Activated naive CD8-positive, alpha-beta T cell (primary cell): ENCODE measurements around the gene TRAPPC8.
"Not testable (repeated sequence)": the region's sequence is repeated elsewhere in the genome, so short reads cannot be mapped to it uniquely, and the experiment has no call there.

Experiments used
- H3K27ac Mint-ChIP-seq: one replicate; pipeline ENCODE4 v1.8.0; 2021; ENCODE audit warnings: mixed read lengths
- H3K27me3 Mint-ChIP-seq: one replicate; pipeline ENCODE4 v1.8.0; 2021; ENCODE audit warnings: mixed read lengths
- H3K36me3 Mint-ChIP-seq: one replicate; pipeline ENCODE4 v1.8.0; 2021; ENCODE audit warnings: mixed read lengths
- H3K4me1 Mint-ChIP-seq: one replicate; pipeline ENCODE4 v1.8.0; 2021; ENCODE audit warnings: low read depth, mixed read lengths
- H3K4me3 Mint-ChIP-seq: one replicate; pipeline ENCODE4 v1.8.0; 2021; ENCODE audit warnings: mild to moderate bottlenecking, mixed read lengths
- H3K9me3 Mint-ChIP-seq: one replicate; pipeline ENCODE4 v1.8.0; 2021; ENCODE audit warnings: low read depth, mixed read lengths

Gene TRAPPC8

GRCh38 chr18:31850844-31851243 lies 92.1 kb downstream of the TRAPPC8 start:
- Mint-ChIP-seq H3K27ac (no peak overlapping the region), H3K36me3 (peaks cover 14% of the 10 kb centered on the region), H3K4me3 (no peak overlapping the region)

GRCh38 chr18:31840499-31840898 lies 102.4 kb downstream of the TRAPPC8 start:
- no peaks in the 10 kb centered on the region for H3K27me3 Mint-ChIP-seq
- H3K27ac Mint-ChIP-seq = no peak overlapping the region
- no peaks in the 10 kb centered on the region for H3K4me1 Mint-ChIP-seq
- H3K9me3 Mint-ChIP-seq = no peaks in the 10 kb centered on the region
- peaks cover 17% of the 10 kb centered on the region for H3K36me3 Mint-ChIP-seq
- H3K4me3 Mint-ChIP-seq = no peak overlapping the region

More at GRCh38 chr18:31850844-31851243, 92.1 kb downstream of the TRAPPC8 start:
- H3K9me3 Mint-ChIP-seq = no peaks in the 10 kb centered on the region
- H3K4me1 Mint-ChIP-seq = no peaks in the 10 kb centered on the region
- H3K27me3 Mint-ChIP-seq = no peaks in the 10 kb centered on the region

- Mint-ChIP-seq H3K4me1 (no peaks in the 10 kb centered on the region), H3K36me3 (peaks cover 15% of the 10 kb centered on the region), H3K9me3 (no peaks in the 10 kb centered on the region), H3K27me3 (no peaks in the 10 kb centered on the region), H3K27ac (no peak overlapping the region), H3K4me3 (no peak overlapping the region)
These were observed 105.0 kb downstream of the TRAPPC8 start for GRCh38 chr18:31837879-31838278.

- Mint-ChIP-seq H3K36me3 (peaks cover 16% of the 10 kb centered on the region), H3K27me3 (no peaks in the 10 kb centered on the region), H3K4me1 (no peaks in the 10 kb centered on the region), H3K27ac (no peak overlapping the region), H3K9me3 (no peaks in the 10 kb centered on the region), H3K4me3 (no peak overlapping the region)
These were observed 107.3 kb downstream of the TRAPPC8 start for GRCh38 chr18:31835528-31836133.

GRCh38 chr18:31831903-31832302 lies 111.0 kb downstream of the TRAPPC8 start:
- Mint-ChIP-seq H3K36me3 (peaks cover 32% of the 10 kb centered on the region), H3K9me3 (no peaks in the 10 kb centered on the region), H3K4me1 (no peaks in the 10 kb centered on the region), H3K27me3 (no peaks in the 10 kb centered on the region), H3K4me3 (no peak overlapping the region), H3K27ac (no peak overlapping the region)

- Mint-ChIP-seq H3K36me3 (peaks cover 32% of the 10 kb centered on the region), H3K9me3 (no peaks in the 10 kb centered on the region), H3K27ac (no peak overlapping the region), H3K27me3 (no peaks in the 10 kb centered on the region), H3K4me3 (no peak overlapping the region), H3K4me1 (no peaks in the 10 kb centered on the region)
These were observed 112.2 kb downstream of the TRAPPC8 start for GRCh38 chr18:31830686-31831085.

- no peaks in the 10 kb centered on the region for H3K9me3 Mint-ChIP-seq
- no peak overlapping the region for H3K4me3 Mint-ChIP-seq
- no peaks in the 10 kb centered on the region for H3K4me1 Mint-ChIP-seq
- no peaks in the 10 kb centered on the region for H3K27me3 Mint-ChIP-seq
- H3K27ac Mint-ChIP-seq = no peak overlapping the region
- H3K36me3 Mint-ChIP-seq = peaks cover 29% of the 10 kb centered on the region
These were observed 114.3 kb downstream of the TRAPPC8 start for GRCh38 chr18:31828613-31829012.

- not testable (repeated sequence) for H3K4me1 Mint-ChIP-seq, H3K27me3 Mint-ChIP-seq, H3K4me3 Mint-ChIP-seq, H3K27ac Mint-ChIP-seq, H3K9me3 Mint-ChIP-seq
- peaks cover 26% of the 10 kb centered on the region for H3K36me3 Mint-ChIP-seq
These were observed 116.1 kb downstream of the TRAPPC8 start for GRCh38 chr18:31826673-31827325.

- no peak overlapping the region for H3K4me3 Mint-ChIP-seq
These were observed 117.2 kb downstream of the TRAPPC8 start for GRCh38 chr18:31825772-31826171.

GRCh38 chr18:31821545-31822171 lies 121.3 kb downstream of the TRAPPC8 start:
- no peaks in the 10 kb centered on the region for H3K9me3 Mint-ChIP-seq
- H3K4me3 Mint-ChIP-seq = no peak overlapping the region
- no peaks in the 10 kb centered on the region for H3K4me1 Mint-ChIP-seq
- no peak overlapping the region for H3K27ac Mint-ChIP-seq
- H3K36me3 Mint-ChIP-seq = no peaks in the 10 kb centered on the region
- H3K27me3 Mint-ChIP-seq = peaks cover 2% of the 10 kb centered on the region

More at GRCh38 chr18:31825772-31826171, 117.2 kb downstream of the TRAPPC8 start:
- no peak overlapping the region for H3K27ac Mint-ChIP-seq
- H3K36me3 Mint-ChIP-seq = peaks cover 25% of the 10 kb centered on the region
- H3K4me1 Mint-ChIP-seq = no peaks in the 10 kb centered on the region
- no peaks in the 10 kb centered on the region for H3K27me3 Mint-ChIP-seq
- no peaks in the 10 kb centered on the region for H3K9me3 Mint-ChIP-seq

- H3K36me3 Mint-ChIP-seq = no peaks in the 10 kb centered on the region
- H3K4me3 Mint-ChIP-seq = no peak overlapping the region
- H3K27me3 Mint-ChIP-seq = peaks cover 2% of the 10 kb centered on the region
- no peaks in the 10 kb centered on the region for H3K9me3 Mint-ChIP-seq
- no peaks in the 10 kb centered on the region for H3K4me1 Mint-ChIP-seq
- H3K27ac Mint-ChIP-seq = no peak overlapping the region
These were observed 123.1 kb downstream of the TRAPPC8 start for GRCh38 chr18:31819925-31820229.

GRCh38 chr18:31819106-31819924 lies 123.6 kb downstream of the TRAPPC8 start:
- no peak overlapping the region for H3K27ac Mint-ChIP-seq
- H3K4me3 Mint-ChIP-seq = no peak overlapping the region
- H3K9me3 Mint-ChIP-seq = no peaks in the 10 kb centered on the region
- H3K4me1 Mint-ChIP-seq = no peaks in the 10 kb centered on the region
- H3K36me3 Mint-ChIP-seq = no peaks in the 10 kb centered on the region
- peaks cover 2% of the 10 kb centered on the region for H3K27me3 Mint-ChIP-seq

- Mint-ChIP-seq H3K27ac (no peak overlapping the region), H3K9me3 (no peaks in the 10 kb centered on the region), H3K27me3 (peaks cover 2% of the 10 kb centered on the region), H3K4me3 (no peak overlapping the region), H3K4me1 (no peaks in the 10 kb centered on the region), H3K36me3 (no peaks in the 10 kb centered on the region)
These were observed 128.8 kb downstream of the TRAPPC8 start for GRCh38 chr18:31814132-31814531.

- not testable (repeated sequence) for H3K4me3 Mint-ChIP-seq, H3K36me3 Mint-ChIP-seq, H3K4me1 Mint-ChIP-seq, H3K27me3 Mint-ChIP-seq, H3K27ac Mint-ChIP-seq, H3K9me3 Mint-ChIP-seq
These were observed 132.4 kb downstream of the TRAPPC8 start for GRCh38 chr18:31810336-31811130.
